Measurements from ENCODE around the gene PTGDS. TPM values are rescaled to one million over a fixed set of nuclear protein-coding genes. Genes with fewer than 3 reads are reported as not detected.

The PTGDS gene
- total RNA-seq, 1 donor: not detected

DNA sequence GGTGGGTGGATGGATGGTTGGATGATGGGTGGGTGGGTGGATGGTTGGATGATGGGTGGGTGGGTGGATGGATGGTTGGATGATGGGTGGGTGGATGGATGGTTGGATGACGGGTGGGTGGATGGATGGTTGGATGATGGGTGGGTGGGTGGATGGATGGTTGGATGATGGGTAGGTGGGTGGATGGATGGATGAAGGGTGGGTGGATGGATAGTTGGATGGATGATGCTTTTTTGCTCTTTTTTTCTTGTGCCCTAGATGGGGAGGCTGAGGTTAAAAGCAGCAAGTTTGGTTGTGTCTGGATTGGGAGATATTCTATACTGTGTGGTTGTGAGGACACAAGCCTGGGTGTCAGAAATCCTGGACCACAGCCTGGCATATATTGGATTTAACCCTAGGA, 19.8 kb upstream of the PTGDS start:
- no peak for DNase-seq (ENCODE audit: low read depth in 2 of 3, low spot score in 2 of 3)

DNA sequence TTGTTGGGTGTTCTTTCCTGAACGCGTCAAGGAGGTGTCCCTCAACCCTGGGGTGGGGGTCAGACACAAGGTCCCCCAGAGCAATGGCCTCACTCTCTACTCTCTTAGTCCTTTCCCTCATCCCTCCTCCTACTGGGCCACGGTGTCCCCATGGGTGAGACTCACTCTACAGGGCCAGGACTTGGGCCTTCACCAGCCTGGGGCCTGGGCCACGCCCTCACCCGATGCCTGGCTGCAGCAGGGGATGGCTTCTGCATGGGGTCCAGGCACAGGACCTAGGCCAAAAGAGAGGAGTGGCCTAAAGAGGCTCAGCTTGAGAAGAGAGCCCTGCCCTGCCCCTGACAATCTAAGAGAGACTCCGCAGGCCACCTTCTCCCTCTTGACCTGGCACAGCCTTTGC, 19.4 kb upstream of the PTGDS start:
- no peak for DNase-seq (ENCODE audit: low read depth in 2 of 3, low spot score in 2 of 3)

DNA sequence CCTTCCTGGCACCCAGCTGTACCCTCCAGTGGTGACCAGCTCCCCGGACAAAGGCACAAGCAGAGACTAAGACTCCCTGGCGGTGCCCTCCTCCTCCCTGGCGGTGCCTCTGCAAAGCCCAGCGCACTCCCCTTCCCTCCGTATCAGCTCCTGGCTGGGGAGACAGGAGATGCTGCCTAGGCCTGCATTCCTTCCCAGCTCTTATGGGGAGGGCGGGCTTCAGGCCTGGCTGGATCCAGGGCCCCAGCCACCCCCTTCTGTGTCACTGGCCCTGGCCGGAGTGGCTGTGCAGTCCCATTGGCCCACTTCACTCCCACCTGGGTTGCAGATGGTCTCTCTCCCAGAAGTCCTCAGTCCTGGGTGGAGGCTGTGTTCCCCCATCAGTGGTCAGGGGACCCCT, 18.8 kb upstream of the PTGDS start:
- DNase-seq (ENCODE audit: low read depth in 2 of 3, low spot score in 2 of 3): no peak

DNA sequence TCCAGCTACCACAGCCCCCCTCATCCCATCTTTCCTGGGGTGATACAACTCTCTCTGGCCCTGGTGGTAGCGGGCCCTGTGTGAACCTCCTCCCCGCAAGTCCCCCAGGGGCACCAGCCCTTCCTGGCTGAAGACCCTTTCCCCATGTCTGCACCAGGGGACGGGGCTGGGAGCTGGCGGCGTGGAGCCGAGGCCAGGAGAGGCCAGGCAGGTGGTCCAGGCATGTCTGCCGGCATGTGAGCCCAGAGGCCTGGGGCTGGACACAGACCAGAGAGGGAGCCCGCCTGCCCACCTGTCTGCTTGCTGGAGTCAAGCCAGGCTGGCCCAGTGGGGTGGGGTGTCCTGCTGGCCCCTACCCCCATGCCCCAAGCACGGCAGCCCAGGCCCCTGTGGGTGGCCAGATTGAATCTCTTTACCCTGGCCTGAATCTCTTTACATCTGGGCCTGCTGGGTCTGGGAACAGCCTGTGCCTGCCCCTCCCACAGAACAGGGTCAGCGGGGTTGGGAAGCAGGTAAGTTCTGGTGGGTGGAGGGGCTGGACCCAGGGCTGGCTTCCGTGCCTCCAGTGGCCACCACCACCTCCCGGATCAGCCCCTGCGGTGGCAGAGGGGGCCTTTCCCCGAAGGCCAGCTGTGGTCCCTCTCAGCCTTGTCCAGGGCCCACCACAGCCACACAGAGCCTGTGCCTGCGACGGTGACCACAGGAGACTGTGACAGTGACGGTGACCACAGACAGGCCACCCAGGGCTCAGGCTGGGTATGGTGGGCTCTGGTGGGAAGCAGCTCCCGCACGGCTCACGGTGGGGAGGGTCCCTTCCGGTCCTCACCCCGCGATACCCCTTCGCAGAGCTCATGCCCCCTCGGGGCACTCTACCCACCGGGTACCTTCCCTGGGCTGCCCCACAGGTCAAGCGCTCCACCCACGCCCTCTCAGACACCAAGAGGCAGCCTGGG, 18.1 kb upstream of the PTGDS start:
- no peak for DNase-seq (ENCODE audit: low read depth in 2 of 3, low spot score in 2 of 3)

DNA sequence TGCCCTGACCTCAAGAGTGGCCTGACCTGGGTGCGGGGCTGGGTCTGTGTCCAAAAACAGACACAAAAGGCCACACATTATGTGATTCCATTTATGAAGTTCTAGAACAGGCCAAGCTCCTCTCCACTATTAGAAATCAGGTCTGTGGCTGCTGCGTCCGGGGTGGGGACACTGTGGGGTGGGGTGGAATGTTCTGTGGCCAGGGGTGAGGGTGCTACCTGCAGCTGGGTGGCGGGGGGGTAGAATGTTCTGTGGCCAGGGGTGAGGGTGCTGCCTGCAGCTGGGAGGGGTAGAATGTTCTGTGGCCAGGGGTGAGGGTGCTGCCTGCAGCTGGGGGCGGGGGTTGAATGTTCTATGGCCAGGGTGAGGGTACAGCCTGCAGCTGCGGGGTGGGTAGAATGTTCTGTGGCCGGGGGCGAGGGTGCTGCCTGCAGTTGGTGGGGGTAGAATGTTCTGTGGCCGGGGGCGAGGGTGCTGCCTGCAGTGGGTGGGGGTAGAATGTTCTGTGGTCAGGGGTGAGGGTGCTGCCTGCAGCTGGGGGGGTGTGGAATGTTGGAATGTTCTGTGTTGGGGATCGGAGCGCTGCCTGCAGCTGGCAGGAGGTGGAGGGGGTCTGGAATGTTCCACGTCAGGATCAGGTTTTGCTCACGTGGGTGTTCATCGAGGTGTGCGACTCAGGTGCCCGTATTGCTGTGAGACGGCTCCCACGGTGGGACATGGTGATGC, 16.9 kb upstream of the PTGDS start:
- no peak for DNase-seq (ENCODE audit: low read depth in 2 of 3, low spot score in 2 of 3)

DNA sequence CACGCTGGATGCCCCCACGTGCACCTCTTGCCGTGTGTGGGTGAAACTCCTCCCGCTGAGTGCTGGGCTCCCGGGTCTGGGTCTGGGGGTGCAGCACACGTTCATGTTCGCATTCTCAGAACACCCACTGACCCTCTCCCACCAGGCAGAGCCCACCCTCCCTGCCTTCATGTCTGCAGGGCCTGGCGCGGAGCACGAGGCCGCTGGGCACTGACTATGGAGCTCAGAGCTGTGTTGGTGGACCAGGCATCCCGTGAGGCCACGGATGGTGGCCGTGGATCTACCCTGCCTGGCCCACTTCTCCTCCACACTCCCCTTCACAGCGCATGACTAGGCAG, 16.4 kb upstream of the PTGDS start:
- no peak for DNase-seq (ENCODE audit: low read depth in 2 of 3, low spot score in 2 of 3)

DNA sequence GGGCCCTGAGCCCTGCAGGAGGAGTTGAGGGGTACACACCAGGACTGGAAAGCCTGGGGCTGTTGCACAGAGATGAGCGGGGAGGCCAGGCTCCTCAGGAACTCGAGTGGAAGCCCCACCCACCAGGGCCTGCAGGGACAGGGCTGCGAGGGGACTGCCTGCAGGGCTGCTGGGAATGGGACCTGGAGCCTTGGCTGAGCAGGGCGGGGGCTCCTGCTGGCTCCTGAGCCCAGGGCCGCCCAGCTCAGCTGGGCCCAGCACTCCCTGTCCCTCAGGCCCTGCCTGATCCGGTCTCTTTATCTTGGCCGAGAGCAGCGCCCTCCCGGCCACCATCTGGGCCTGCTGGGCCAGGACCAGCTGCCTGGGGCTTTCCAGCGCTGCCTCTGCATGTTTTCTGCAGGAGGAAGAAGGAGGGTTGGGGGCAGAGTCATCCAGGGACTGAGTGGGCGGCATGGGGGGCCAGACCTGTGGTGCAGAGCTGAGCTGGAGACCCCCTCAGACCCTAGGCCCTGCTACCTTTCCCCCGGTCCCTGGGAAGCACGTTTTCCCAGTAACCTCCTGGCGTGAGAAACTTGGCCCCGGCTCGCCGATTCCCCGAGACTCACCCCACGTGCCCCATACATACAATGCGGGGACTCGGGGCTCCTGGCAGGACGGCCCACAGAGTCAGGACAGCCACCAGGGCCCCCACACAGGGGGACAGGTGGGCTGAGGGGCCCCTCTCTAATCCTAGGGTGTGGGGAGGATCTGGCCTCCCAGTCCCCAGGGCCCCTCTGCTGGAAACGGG, 15.8 kb upstream of the PTGDS start:
- no peak for DNase-seq (ENCODE audit: low read depth in 2 of 3, low spot score in 2 of 3)

DNA sequence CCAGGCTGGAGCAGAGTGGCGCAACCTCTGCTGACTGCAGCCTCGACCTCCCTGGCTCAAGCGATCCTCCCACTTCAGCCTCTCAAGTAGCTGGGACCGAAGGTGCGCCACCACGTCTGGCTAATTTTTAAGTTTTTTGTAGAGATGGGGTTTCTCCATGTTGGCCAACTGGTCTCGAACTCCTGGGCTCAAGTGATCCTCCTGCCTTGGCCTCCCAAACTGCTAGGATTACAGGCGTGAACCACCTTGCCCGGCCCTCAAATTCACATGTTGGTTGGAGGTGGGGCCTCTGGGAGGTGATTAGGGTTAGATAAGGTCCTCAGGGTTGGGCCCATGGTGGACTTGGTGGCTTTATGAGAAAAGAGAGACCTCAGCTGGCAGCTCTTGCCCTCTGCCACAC, 15.1 kb upstream of the PTGDS start:
- DNase-seq (ENCODE audit: low read depth in 2 of 3, low spot score in 2 of 3): no peak

DNA sequence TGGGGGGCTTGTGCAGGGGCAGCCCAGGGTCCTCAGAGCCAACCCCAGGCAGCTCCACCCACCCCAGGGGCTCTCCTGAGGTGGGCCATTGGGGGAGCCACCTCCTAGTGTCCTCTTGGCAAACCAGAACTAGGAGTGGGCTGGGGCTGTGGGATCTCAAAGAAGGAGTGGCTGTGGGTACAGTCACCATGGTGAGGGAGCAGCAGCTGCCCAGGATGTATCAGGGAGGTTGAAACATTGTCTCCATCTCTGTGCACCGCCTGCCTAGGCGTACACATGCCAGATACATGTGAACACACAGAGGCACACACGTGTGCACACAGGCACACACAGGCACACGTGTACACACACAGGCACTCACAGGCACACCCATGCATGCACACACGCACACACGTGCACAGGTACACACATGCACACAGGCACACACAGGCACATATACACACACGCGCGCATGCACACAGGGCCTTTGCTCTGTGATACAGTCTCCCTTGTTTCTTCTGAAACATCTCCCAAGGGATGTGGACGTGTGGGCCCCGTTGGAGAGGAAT, 14.5 kb upstream of the PTGDS start:
- no peak for DNase-seq (ENCODE audit: low read depth in 2 of 3, low spot score in 2 of 3)

DNA sequence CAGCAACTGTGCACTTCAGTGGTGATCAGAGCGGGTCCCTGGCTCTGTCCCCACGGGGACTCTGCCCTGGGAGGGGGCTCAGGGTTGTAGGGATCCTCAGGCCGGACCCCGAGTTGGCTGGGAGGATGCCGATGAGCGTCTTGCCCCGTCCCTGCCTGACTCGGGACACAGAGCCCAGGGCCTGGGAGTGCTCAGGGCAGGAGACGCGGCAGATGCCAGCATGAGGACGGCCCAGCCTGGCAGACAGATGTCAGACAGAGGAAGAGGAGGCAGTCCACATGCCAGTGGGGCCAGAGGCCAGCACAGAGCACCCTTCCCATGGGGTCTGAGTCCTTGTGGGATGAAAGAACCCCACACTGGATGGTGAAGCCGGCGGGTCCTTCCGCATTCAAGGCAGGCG, 14.0 kb upstream of the PTGDS start:
- DNase-seq (ENCODE audit: low read depth in 2 of 3, low spot score in 2 of 3): no peak

DNA sequence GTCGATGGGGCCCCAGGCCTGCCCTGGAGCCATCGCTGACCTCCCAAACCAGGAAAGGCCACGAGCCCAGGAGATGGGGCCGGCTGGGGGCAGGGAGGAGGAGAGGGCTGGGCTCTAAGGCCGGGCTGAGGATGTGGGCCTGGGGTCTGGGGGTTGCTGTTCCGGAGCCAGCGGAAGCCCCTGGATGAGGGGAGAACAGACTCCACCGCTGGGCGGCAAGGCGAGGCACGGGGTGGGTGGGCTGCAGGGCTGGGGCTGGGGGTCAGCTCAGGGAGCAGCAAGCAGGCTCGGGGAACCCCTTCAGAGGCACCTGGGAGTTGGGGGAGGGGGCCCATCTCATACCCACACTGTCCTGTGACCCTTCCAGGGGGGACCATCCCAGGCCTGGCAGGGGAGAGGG, 13.6 kb upstream of the PTGDS start:
- no peak for DNase-seq (ENCODE audit: low read depth in 2 of 3, low spot score in 2 of 3)

DNA sequence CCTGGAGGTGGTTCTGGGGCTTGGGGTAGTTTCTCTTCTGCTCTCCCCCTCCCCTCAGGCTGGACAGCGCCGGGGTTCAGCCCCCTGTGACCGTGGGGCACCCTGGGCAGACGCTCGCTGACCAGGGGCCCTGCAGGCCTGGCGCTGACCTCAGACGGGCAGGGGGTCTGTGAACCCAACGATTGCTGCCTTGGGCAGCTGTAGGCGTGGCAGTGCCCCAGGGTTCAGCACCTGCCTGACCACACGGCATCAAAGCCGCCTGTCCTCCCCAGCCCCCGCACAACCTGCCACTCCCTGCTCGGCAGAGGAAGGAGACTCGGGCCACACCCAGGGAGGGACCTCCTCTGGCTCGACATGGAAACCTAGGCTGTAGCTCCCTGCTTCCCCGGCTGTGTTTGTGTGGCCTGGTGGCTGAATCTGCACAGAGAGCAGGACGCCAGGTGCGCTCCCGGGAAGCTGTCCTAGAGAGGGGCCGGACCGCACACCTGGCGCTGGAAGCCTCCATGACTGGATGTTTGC, 13.1 kb upstream of the PTGDS start:
- no peak for DNase-seq (ENCODE audit: low read depth in 2 of 3, low spot score in 2 of 3)

DNA sequence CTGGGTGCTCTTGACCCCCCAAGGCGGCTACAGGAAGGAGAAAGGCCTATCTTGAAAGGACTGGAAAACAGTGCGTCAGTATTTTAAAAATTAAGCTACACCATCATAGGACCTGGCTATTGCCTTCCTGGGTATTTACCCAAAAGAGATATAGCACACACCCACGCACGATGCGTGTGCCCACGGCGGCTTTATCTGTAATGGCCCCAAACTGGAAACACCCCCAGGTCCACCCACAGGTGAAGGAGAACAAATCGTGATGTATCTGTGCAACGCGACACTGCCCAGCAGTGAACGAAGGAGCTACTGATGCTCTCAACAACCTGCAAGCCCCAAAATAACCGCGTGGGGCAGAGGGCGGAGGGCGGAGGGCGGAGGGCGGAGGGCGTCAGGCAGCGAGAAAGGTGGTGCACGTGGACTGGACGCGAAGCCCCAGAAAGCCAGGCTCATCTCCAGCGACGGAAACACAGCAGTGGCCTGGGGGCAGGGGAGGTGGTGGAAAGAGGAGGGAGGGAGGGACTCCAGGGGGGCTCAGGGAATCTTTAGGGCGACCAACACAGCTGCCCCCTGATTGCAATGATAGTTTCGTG, 12.4 kb upstream of the PTGDS start:
- DNase-seq (ENCODE audit: low read depth in 2 of 3, low spot score in 2 of 3): no peak

DNA sequence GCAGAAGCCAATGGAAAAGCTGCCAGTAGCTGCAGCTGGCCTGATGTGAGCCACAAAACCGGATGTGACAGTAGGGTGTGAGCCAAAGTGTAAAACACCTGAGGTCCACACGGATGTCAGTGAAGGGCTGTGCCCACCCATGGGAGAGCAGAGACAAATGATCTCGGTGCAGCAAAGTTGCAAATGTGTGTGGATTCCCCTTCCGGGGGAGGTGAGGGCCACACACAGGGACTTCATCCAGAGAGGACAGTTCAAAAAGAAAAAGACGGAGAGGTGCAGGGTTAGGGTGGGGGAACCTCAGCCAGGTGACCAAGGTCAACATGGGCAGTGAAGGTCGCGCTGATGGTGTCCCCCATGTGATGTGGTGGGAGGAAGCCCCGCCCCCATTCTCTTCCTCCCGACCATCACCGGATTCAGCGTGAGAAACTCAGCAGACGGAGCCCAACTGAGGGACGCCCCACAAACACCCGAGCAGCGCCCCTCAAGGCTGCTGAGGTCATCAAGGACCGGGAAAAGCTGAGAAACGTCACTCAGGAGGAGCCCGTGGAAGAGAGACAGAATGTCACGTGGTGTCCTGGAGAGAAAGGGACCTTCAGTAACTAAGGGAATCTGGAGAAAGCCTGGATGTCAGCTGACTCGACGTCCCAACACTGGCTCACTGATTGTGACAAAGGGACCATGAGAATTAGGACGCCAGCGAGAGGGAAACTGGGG, 11.4 kb upstream of the PTGDS start:
- DNase-seq (ENCODE audit: low read depth in 2 of 3, low spot score in 2 of 3): no peak

DNA sequence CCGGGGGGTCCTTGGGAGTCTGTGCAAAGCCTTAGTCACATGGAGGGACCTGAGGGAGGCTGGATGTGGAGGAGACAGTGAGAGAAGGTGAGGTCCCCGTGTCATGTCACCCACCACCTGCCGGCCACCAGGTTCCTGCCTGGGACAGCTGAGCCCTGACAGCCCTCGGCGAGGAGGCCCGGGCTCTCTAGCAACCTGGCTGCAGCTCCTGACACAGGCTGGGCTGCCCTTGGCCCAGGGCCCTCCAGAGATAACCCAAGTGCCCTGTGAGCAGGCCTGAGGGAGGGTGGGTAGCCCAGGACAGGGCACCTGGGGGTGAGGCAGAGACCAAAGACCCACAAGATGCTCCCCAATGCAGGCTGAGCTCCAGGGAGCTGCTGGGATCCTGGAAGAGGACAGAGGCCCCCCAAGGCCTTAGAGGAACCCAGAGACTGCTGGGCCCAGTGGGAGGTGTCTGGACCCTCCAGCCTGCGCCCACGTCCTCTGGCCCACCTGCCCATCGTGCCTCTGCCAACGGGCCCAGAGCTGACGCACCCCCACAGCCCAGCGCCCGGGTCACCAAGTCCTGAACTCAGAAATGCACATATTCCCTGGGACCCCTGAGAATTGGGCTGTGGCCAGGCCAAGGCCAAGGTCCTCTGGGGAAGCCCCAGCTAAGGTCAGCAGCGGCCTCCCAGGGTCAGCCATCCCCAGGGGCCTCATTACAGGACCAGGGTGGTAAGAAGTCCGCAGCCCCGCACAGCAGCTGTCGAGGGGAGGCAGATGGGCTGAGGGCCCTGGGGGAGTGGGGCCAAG, 8.8 kb upstream of the PTGDS start:
- no peak for DNase-seq (ENCODE audit: low read depth in 2 of 3, low spot score in 2 of 3)

DNA sequence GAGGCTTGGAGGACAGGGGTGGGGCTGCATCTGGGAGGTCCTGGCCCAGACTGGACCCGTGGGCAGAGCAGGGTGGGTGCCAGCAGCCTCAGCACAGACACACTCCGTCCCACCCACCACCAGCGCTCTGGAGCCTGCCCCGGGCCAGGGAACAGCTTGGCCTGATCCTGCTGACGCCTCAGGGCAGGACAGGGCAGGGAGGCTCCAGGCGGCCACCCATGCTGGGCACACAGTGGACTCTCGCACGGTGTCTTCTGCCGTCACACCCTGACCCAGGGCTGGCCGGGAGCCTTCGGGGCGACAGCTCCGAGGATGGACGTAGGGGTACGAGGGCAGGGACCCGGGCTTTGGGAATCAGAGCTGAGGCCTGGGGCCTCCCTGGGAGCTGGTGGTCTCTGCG, 8.2 kb upstream of the PTGDS start:
- DNase-seq (ENCODE audit: low read depth in 2 of 3, low spot score in 2 of 3): no peak

DNA sequence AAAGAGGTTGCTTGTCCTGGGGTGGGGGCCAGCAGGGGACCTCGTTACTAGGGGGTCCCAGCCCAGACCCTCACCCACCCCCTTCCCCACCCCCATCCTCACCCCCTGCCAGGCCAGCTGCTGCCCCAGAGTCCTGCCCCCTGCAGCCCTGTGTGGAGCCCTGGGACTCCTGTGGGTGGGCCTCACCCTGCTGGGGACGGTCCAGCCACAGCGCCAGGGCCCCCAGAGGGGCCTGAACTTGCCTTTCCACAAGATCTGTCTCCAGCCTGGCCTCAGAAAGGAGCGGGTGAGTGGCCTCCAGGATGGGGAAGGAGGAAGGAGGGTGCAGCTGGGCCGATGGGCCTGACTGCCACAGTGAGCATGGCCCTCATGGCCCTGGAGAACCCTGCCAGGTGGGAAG, 7.5 kb upstream of the PTGDS start:
- DNase-seq (ENCODE audit: low read depth in 2 of 3, low spot score in 2 of 3): no peak

DNA sequence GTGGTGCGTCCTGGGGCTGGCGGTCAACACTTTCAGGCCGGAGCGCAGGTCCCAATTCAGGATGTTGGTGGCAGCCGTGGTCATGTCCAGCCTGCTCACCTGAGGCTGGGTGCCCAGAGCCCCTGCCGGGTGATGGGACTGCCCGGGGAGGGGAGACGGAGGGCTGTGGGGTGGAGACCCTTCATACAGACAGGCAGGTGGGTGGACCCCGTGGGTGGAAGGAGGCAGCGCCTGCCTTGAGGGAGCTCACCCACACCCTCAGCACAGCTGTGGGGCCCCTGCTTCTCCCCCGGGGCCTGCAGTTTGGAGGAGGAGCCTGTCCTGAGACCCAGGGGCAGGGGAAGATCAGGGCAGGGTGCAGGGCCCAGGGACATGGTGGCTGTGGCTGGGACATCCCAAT, 6.9 kb upstream of the PTGDS start:
- DNase-seq (ENCODE audit: low read depth in 2 of 3, low spot score in 2 of 3): no peak

DNA sequence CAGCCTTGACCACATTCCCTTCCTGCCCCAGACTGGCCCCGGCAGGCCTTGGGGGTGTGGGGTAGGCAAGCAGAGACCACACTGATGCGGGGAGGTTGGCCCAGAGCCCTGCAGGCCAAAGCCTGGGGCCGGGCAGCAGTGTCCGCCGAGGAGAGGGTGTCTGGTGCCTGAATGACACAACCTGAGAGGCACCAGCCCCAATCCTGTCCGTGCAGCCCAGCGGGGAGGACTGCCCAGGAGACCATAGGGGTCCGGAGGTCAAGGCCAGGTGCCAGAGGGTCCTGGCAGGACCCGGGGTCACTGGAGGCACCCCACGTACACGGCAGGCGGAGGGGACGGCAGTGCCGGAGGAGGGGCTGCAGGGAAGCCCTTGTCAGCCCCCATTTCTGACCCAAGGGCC, 5.6 kb upstream of the PTGDS start:
- no peak for DNase-seq (ENCODE audit: low read depth in 2 of 3, low spot score in 2 of 3)
